Measurements from ENCODE around the gene CDC14A.
"Not testable (repeated sequence)": the region's sequence is repeated elsewhere in the genome, so short reads cannot be mapped to it uniquely, and the experiment has no call there.

The CDC14A gene

GRCh38 chr1:100335436-100335835 is 16.9 kb upstream of the CDC14A start:
- DNase-seq (ENCODE audit: low read depth), result no peak

GRCh38 chr1:100337878-100338277 is 14.4 kb upstream of the CDC14A start:
- not testable (repeated sequence) for DNase-seq (ENCODE audit: low read depth)

- DNase-seq (ENCODE audit: low read depth), result not testable (repeated sequence)
Observed at GRCh38 chr1:100339735-100340134, 12.6 kb upstream of the CDC14A start.

GRCh38 chr1:100340494-100340893 is 11.8 kb upstream of the CDC14A start:
- no peak for DNase-seq (ENCODE audit: low read depth)

- no peak for DNase-seq (ENCODE audit: low read depth)
Observed at GRCh38 chr1:100342348-100342747, 10.0 kb upstream of the CDC14A start.

- DNase-seq (ENCODE audit: low read depth), result no peak
Observed at GRCh38 chr1:100343897-100344296, 8.4 kb upstream of the CDC14A start.

GRCh38 chr1:100344774-100345173 is 7.5 kb upstream of the CDC14A start:
- no peak for DNase-seq (ENCODE audit: low read depth)

GRCh38 chr1:100346387-100346786 is 5.9 kb upstream of the CDC14A start:
- no peak for DNase-seq (ENCODE audit: low read depth)

- no peak for DNase-seq (ENCODE audit: low read depth)
Observed at GRCh38 chr1:100347009-100347966, 5.0 kb upstream of the CDC14A start.

- no peak for DNase-seq (ENCODE audit: low read depth)
Observed at GRCh38 chr1:100348549-100349144, 3.7 kb upstream of the CDC14A start.

GRCh38 chr1:100349246-100349645 is 3.1 kb upstream of the CDC14A start:
- no peak for DNase-seq (ENCODE audit: low read depth)

GRCh38 chr1:100350787-100351094 is 1.6 kb upstream of the CDC14A start:
- no peak for DNase-seq (ENCODE audit: low read depth)

GRCh38 chr1:100351095-100351887 is 1.0 kb upstream of the CDC14A start:
- DNase-seq (ENCODE audit: low read depth), result peak; percentile 57

GRCh38 chr1:100353071-100353801 is 930 bp downstream of the CDC14A start:
- DNase-seq (ENCODE audit: low read depth), result no peak

GRCh38 chr1:100353988-100354387 is 1.7 kb downstream of the CDC14A start:
- no peak for DNase-seq (ENCODE audit: low read depth)

- no peak for DNase-seq (ENCODE audit: low read depth)
Observed at GRCh38 chr1:100354971-100355394, 2.7 kb downstream of the CDC14A start.

GRCh38 chr1:100358210-100358609 is 5.9 kb downstream of the CDC14A start:
- no peak for DNase-seq (ENCODE audit: low read depth)

GRCh38 chr1:100359139-100359538 is 6.8 kb downstream of the CDC14A start:
- DNase-seq (ENCODE audit: low read depth), result no peak

GRCh38 chr1:100360790-100361510 is 8.6 kb downstream of the CDC14A start:
- DNase-seq (ENCODE audit: low read depth), result peak; percentile 42

- DNase-seq (ENCODE audit: low read depth), result no peak
Observed at GRCh38 chr1:100361511-100362089, 9.3 kb downstream of the CDC14A start.

Measured in non-pigmented ciliary epithelial cell (primary cell).